Vagina (tissue), 2 donors: ENCODE measurements around the gene DOCK11. TPM values are rescaled to one million over a fixed set of nuclear protein-coding genes. Genes with fewer than 3 reads are reported as not detected.
"Not testable (repeated sequence)": the region's sequence is repeated elsewhere in the genome, so short reads cannot be mapped to it uniquely, and the experiment has no call there.

Experiments
- DNase-seq, 2 donors: peaks; one replicate each; pipeline ENCODE4 v3.0.0-alpha.2; 2017; ENCODE audit errors: extremely low spot score in 2 of 2
- H3K27ac ChIP-seq: fragments of 200-600 bp; sonication (generic); one replicate; pipeline ENCODE4 v1.5.1; 2019
- H3K27me3 ChIP-seq: fragments of 200-600 bp; sonication (generic); one replicate; pipeline ENCODE4 v1.5.1; 2019
- H3K36me3 ChIP-seq, 2 donors: fragments of 200-600 bp; sonication (generic); one replicate each; pipeline ENCODE4 v1.5.1; 2017 to 2019
- H3K4me1 ChIP-seq: fragments of 200-600 bp; sonication (generic); one replicate; pipeline ENCODE4 v1.5.1; 2019
- H3K4me3 ChIP-seq, 2 donors: fragments of 200-600 bp; sonication (generic); 1 replicate in 1 of 2; 2 replicates in 1 of 2; pipeline ENCODE4 v1.5.1; 2016 to 2019
- H3K9me3 ChIP-seq: fragments of 200-600 bp; sonication (generic); one replicate; pipeline ENCODE4 v1.5.1; 2019
- POLR2A ChIP-seq, 2 donors: fragments of 450-650 bp; IDR thresholded peaks; one replicate each; pipeline ENCODE4 v1.6.1; 2017; ENCODE audit warnings: antibody characterized with exemption in 2 of 2, mild to moderate bottlenecking in 2 of 2, moderate library complexity in 2 of 2
- POLR2AphosphoS5 ChIP-seq, 2 donors: sonication (generic); formaldehyde crosslinking; IDR thresholded peaks; one replicate each; pipeline ENCODE4 v1.9.0; 2017; ENCODE audit warnings: antibody characterized with exemption in 2 of 2, mild to moderate bottlenecking in 2 of 2, low read depth in 1 of 2; ENCODE audit not compliant: insufficient read depth in 1 of 2
- intact Hi-C: fragments of 100-400 bp; cut with DNase I; formaldehyde crosslinking; loops from one replicate; pipeline ENCODE4 v1.15.1; 2023
- total RNA-seq: library from RNA; depleted of rRNA; stranded (reverse); fragments of >200 nt; gene quantifications from one replicate; pipeline ENCODE4 v1.2.3, GENCODE V29; 2016
- TF ChIP-seq, protein P1 (sequence below), 3 experiments: fragments of 450-650 bp in 2 of 3; fragments of 200-600 bp in 1 of 3; sonication (generic) in 1 of 3; IDR thresholded peaks; one replicate each; pipeline ENCODE4 v1.5.1; 2017 to 2019; ENCODE audit warnings: antibody characterized with exemption in 3 of 3, mild to moderate bottlenecking in 2 of 3, moderate library complexity in 2 of 3

Gene DOCK11
- total RNA-seq, 1 donor from 2014 or later, result 20.6 TPM

DNA sequence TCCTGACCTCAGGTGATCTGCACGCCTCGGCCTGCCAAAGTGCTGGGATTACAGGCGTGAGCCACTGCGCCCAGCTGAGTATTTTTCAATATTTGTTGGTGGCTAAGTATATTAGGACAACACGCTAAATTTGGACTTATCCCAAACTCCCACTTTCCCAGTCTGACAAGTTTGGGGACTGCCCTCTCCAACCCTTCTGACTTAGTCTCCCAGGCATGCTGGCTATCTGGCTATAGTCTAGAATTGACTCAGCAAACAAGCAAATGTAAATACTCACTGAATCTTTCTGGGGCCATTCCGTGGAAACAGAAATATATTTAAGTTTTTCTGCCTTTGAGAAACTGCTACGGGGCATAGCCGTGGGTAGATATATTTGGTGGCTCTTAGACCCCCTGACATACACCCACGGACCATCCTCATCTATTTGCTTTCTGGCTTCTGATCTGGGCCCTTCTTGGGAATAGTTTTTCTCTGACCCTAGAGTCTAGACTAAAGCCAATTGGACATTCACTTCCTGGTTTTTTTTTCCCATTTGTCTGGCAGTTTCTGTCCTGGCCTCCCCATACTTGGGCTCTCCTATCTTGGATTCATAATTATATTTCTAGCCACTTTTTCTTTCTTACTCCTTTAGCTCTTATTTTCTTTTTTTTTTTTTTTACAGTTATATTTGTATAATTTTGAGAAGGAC lies 11.3 kb upstream of the DOCK11 start:
- H3K36me3 ChIP-seq, result no peaks in the 10 kb centered on the region
- H3K4me3 ChIP-seq, result no peak overlapping the region
- intact Hi-C loops, result no loop called here
- no peak for DNase-seq
- H3K9me3 ChIP-seq, result no peaks in the 10 kb centered on the region
- no peaks in the 10 kb centered on the region for H3K27me3 ChIP-seq
- no peak for TF ChIP-seq POLR2A (IDR thresholded peaks at IDR 0.05)
- TF ChIP-seq, protein P1, sequence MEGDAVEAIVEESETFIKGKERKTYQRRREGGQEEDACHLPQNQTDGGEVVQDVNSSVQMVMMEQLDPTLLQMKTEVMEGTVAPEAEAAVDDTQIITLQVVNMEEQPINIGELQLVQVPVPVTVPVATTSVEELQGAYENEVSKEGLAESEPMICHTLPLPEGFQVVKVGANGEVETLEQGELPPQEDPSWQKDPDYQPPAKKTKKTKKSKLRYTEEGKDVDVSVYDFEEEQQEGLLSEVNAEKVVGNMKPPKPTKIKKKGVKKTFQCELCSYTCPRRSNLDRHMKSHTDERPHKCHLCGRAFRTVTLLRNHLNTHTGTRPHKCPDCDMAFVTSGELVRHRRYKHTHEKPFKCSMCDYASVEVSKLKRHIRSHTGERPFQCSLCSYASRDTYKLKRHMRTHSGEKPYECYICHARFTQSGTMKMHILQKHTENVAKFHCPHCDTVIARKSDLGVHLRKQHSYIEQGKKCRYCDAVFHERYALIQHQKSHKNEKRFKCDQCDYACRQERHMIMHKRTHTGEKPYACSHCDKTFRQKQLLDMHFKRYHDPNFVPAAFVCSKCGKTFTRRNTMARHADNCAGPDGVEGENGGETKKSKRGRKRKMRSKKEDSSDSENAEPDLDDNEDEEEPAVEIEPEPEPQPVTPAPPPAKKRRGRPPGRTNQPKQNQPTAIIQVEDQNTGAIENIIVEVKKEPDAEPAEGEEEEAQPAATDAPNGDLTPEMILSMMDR (IDR thresholded peaks at IDR 0.05), result no peak
- TF ChIP-seq POLR2AphosphoS5 (IDR thresholded peaks at IDR 0.05; ENCODE audit: insufficient read depth in 1 of 2, low read depth in 1 of 2), result no peak
- H3K27ac ChIP-seq, result no peak overlapping the region
- no peaks in the 10 kb centered on the region for H3K4me1 ChIP-seq

DNA sequence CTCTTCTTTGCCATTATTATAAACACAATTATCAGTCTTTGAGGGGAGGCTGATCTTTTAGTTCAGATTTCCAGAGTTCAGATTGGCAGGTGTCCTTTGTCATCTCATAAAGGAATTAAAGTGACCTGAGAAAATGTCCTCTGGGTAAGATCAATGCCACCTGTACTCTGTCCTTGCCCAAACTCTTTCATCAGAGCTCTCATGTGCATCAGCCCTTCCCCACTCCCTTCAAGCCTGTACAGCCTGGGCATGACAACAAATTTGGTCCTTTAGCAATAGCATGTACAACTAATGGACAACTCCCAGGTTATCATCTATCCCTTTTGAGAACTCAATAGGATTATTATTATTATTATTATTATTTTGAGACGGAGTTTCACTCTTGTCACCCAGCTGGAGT lies 8.9 kb upstream of the DOCK11 start:
- H3K36me3 ChIP-seq, H3K9me3 ChIP-seq, H3K4me1 ChIP-seq, H3K27me3 ChIP-seq, intact Hi-C loops, DNase-seq, H3K4me3 ChIP-seq, H3K27ac ChIP-seq: not testable (repeated sequence)

DNA sequence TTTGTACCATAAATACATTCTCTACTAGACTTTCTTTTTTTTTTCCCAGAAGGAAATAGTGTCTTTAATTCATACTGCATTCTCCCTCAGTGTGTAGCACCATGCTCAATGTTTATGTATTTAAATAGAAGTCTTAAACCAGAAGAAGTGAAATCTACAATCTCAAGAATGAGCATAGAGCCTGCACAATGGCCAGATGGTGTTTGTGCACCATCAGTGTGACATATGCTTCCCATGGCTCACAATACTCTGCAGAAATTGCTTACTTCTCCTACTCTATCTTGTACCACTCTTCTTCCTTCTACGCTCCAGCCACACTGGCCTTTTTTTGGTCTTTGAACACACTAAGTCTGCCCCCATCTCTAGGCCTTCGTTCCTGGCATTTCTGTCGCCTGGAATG lies 2.6 kb upstream of the DOCK11 start:
- no peak for DNase-seq
- Histone ChIP-seq H3K9me3 (no peaks in the 10 kb centered on the region), H3K27me3 (no peaks in the 10 kb centered on the region), H3K4me3 (no peak overlapping the region), H3K4me1 (no peaks in the 10 kb centered on the region), H3K36me3 (no peaks in the 10 kb centered on the region), H3K27ac (no peak overlapping the region)
- intact Hi-C loops, result loop anchor here (10.0 kb wide), 1 partner anchor 72 kb away; no protein-coding TSS in a partner anchor
- TF ChIP-seq POLR2AphosphoS5 (IDR thresholded peaks at IDR 0.05; ENCODE audit: insufficient read depth in 1 of 2, low read depth in 1 of 2) (no peak), POLR2A (IDR thresholded peaks at IDR 0.05) (no peak)
- TF ChIP-seq, protein P1 (IDR thresholded peaks at IDR 0.05), result no peak

DNA sequence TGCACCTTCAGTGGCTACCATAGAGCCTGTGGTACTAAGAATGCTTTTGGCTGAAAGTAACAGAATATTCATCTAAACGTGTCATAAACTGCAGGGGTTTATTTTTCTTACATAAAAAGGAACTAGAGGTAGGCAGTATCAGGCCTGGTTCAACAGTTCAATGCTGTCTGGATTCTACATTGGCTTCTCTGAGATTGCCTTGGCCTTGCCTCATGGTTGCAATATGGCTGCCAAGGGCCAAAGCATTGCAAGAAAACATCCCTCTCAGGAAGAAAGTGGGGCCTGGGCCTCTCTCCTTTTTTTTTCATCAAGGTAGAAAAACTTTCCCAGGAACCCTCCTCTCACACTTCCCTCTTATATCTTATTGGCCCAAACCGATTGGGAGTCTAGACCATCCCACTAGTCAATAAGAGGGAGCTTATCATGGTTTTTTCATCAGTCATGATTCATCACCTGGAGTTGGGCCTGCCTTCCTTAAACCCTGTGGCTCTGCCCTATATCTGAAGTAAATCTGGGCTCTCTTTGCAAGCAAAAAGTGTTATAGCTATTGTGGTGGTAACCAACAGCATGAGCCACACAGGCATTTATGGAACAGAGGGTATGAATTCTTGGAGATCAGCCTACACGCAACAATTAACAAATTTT lies 1.8 kb upstream of the DOCK11 start:
- Histone ChIP-seq H3K27ac (no peak overlapping the region), H3K9me3 (no peaks in the 10 kb centered on the region), H3K36me3 (no peaks in the 10 kb centered on the region), H3K4me1 (no peaks in the 10 kb centered on the region), H3K27me3 (no peaks in the 10 kb centered on the region), H3K4me3 (no peak overlapping the region)
- no peak for DNase-seq
- TF ChIP-seq POLR2AphosphoS5 (IDR thresholded peaks at IDR 0.05; ENCODE audit: insufficient read depth in 1 of 2, low read depth in 1 of 2) (no peak), POLR2A (IDR thresholded peaks at IDR 0.05) (no peak)
- TF ChIP-seq, protein P1 (IDR thresholded peaks at IDR 0.05), result no peak
- intact Hi-C loops, result loop anchor here (10.0 kb wide), 1 partner anchor 71 kb away; no protein-coding TSS in a partner anchor

DNA sequence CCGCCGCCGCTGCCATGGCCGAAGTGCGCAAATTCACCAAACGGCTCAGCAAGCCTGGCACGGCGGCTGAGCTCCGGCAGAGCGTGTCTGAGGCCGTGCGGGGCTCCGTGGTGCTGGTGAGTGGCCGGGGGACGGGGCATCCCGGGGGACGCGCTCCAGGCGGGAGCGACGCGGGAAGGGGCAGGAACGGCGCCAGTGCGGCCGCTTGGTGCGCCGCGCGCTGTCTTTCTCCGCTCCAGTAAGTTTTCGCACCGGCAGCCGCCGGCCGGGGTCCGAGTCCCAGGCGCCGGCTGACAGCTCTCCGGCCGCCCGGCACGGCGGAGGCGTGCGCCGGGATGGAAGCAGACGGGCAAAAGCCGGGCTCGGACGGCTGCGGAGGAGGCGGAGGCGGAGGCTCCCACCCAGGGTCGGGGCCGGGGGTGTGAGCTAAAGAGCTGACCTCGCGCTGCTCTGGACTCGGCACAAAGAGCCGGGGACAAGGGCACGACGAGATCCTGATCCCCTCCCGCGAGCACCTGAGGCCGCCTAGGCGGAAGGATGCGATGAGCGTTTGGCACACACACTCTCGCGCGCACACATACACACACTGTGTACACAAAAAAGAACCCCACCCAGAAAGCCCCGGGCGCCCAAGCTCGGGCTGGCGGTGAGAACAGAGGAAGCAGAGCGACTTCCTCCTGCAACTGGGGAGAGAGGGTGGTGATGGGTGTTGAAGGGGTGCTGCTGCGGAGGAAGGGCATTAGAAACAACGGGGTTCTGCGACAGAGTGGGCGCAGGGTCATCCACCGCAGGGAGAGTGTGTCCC lies 545 bp downstream of the DOCK11 start:
- no peak for DNase-seq
- H3K4me1 ChIP-seq, result no peaks in the 10 kb centered on the region

More for the DNA sequence above, 545 bp downstream of the DOCK11 start:
- TF ChIP-seq POLR2A (IDR thresholded peaks at IDR 0.05) (peak in 1 of 2 donors; percentile 10), POLR2AphosphoS5 (IDR thresholded peaks at IDR 0.05; ENCODE audit: insufficient read depth in 1 of 2, low read depth in 1 of 2) (peak in 1 of 2 donors; percentile 70)
- TF ChIP-seq, protein P1 (IDR thresholded peaks at IDR 0.05), result no peak
- intact Hi-C loops, result loop anchor here (10.0 kb wide), 1 partner anchor 69 kb away; no protein-coding TSS in a partner anchor
- no peaks in the 10 kb centered on the region for H3K9me3 ChIP-seq
- H3K27ac ChIP-seq, result peak overlapping the region; percentile 89
- H3K4me3 ChIP-seq, result peak overlapping the region; percentile 66 to 78
- no peaks in the 10 kb centered on the region for H3K36me3 ChIP-seq
- no peaks in the 10 kb centered on the region for H3K27me3 ChIP-seq
